SU-DHL-6 (cell line): ENCODE data around the gene HS6ST3.

Experiments used
- H2AFZ ChIP-seq: fragments of 200-600 bp; sonication (generic); 2 replicates; pipeline ENCODE4 v1.6.1; 2014; ENCODE audit warnings: low read depth, mild to moderate bottlenecking, moderate library complexity, mixed read lengths, antibody characterized with exemption, low read length; ENCODE audit not compliant: severe bottlenecking
- H3F3A ChIP-seq: fragments of 200-600 bp; shearing (Covaris generic); 2 replicates; pipeline ENCODE4 v1.6.0; 2016; ENCODE audit warnings: antibody characterized with exemption, mild to moderate bottlenecking; ENCODE audit not compliant: insufficient read depth
- H3K27ac ChIP-seq: fragments of 200-600 bp; sonication (generic); 2 replicates; pipeline ENCODE4 v1.5.1; 2016; ENCODE audit warnings: low read depth, mild to moderate bottlenecking, low read length, moderate library complexity, mixed read lengths
- H3K27me3 ChIP-seq: fragments of 200-600 bp; sonication (generic), shearing (Covaris generic); 2 replicates; pipeline ENCODE4 v1.6.0; 2014; ENCODE audit warnings: mild to moderate bottlenecking, low read length
- H3K36me3 ChIP-seq: fragments of 200-600 bp; sonication (generic); 2 replicates; pipeline ENCODE4 v1.6.1; 2014; ENCODE audit warnings: mild to moderate bottlenecking, low read length, mixed read lengths
- H3K4me2 ChIP-seq: fragments of 300-600, 200-600 bp; shearing (Covaris generic), sonication (generic); 2 replicates; pipeline ENCODE4 v1.6.0; 2014; ENCODE audit warnings: low read length, low read depth, mild to moderate bottlenecking; ENCODE audit not compliant: poor library complexity, severe bottlenecking
- H3K4me3 ChIP-seq: fragments of 200-600 bp; sonication (generic); 2 replicates; pipeline ENCODE4 v1.5.1; 2014; ENCODE audit warnings: antibody characterized with exemption, low read length, mild to moderate bottlenecking, mixed read lengths; ENCODE audit not compliant: insufficient read depth, poor library complexity, severe bottlenecking
- H3K79me2 ChIP-seq: fragments of 200-600 bp; sonication (generic); 2 replicates; pipeline ENCODE4 v1.6.1; 2014; ENCODE audit warnings: mild to moderate bottlenecking, low read length, moderate library complexity; ENCODE audit not compliant: insufficient read depth
- H3K9ac ChIP-seq: fragments of 200-600 bp; sonication (generic); 2 replicates; pipeline ENCODE4 v1.7.0; 2014; ENCODE audit warnings: mild to moderate bottlenecking, low read length
- H3K9me2 ChIP-seq: fragments of 200-600 bp; sonication (generic); replicated peaks from 2 replicates; pipeline ENCODE4 v1.6.1; 2014; ENCODE audit warnings: low read length; ENCODE audit not compliant: insufficient read depth
- H3K9me3 ChIP-seq: fragments of 200-600 bp; sonication (generic); 2 replicates; pipeline ENCODE4 v1.6.1; 2014; ENCODE audit warnings: low read length, mixed read lengths; ENCODE audit not compliant: insufficient read depth
- H4K20me1 ChIP-seq: fragments of 200-600 bp; sonication (generic); 2 replicates; pipeline ENCODE4 v1.6.1; 2014; ENCODE audit warnings: low read depth, mild to moderate bottlenecking, antibody characterized with exemption, low read length, moderate library complexity, mixed read lengths
- EZH2phosphoT487 ChIP-seq: fragments of 200-600 bp; sonication (generic), shearing (Covaris generic); conservative IDR thresholded peaks from 2 replicates; pipeline ENCODE4 v1.6.1; 2018; ENCODE audit warnings: mild to moderate bottlenecking, antibody characterized with exemption, low read length, moderate library complexity, mixed read lengths
- TF ChIP-seq, protein P1 (sequence below): fragments of 200-600 bp; sonication (generic); IDR thresholded peaks from one replicate; pipeline ENCODE4 v1.5.1; 2017; ENCODE audit warnings: antibody characterized with exemption, mild to moderate bottlenecking, low read length, moderate library complexity; ENCODE audit not compliant: insufficient read depth, poor library complexity, severe bottlenecking

The HS6ST3 gene

DNA sequence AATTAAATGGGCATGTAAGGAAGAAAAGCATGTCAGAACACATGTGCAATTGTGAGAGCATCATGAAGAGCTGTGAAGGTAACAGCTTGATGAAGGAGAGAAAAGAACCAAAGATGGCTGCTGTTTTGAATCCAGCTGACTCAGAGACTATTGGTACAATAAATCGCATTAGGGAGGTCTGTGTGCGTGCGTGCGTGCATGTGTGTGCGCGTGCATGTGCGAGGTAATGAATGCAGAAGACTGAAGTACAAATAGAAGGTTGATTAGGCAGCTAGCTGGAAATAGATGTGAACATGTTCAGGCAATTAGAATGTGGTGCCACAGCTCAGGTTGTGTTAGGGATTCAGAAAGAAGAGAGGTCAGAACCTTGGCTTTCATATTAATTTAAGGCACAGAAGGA, 463.9 kb downstream of the HS6ST3 start:
- no peaks in the 10 kb centered on the region for H3F3A ChIP-seq
- no peaks in the 10 kb centered on the region for H3K79me2 ChIP-seq
- no peaks in the 10 kb centered on the region for H3K9me3 ChIP-seq
- no peak overlapping the region for H3K4me3 ChIP-seq
- no peaks in the 10 kb centered on the region for H4K20me1 ChIP-seq
- no peaks in the 10 kb centered on the region for H3K9me2 ChIP-seq
- no peak overlapping the region for H3K4me2 ChIP-seq
- H2AFZ ChIP-seq = no peak overlapping the region
- no peak overlapping the region for H3K27ac ChIP-seq
- H3K36me3 ChIP-seq = no peaks in the 10 kb centered on the region
- TF ChIP-seq, protein P1, sequence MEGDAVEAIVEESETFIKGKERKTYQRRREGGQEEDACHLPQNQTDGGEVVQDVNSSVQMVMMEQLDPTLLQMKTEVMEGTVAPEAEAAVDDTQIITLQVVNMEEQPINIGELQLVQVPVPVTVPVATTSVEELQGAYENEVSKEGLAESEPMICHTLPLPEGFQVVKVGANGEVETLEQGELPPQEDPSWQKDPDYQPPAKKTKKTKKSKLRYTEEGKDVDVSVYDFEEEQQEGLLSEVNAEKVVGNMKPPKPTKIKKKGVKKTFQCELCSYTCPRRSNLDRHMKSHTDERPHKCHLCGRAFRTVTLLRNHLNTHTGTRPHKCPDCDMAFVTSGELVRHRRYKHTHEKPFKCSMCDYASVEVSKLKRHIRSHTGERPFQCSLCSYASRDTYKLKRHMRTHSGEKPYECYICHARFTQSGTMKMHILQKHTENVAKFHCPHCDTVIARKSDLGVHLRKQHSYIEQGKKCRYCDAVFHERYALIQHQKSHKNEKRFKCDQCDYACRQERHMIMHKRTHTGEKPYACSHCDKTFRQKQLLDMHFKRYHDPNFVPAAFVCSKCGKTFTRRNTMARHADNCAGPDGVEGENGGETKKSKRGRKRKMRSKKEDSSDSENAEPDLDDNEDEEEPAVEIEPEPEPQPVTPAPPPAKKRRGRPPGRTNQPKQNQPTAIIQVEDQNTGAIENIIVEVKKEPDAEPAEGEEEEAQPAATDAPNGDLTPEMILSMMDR = no peak
- no peak for TF ChIP-seq EZH2phosphoT487
- no peak overlapping the region for H3K9ac ChIP-seq
- H3K27me3 ChIP-seq = no peaks in the 10 kb centered on the region

DNA sequence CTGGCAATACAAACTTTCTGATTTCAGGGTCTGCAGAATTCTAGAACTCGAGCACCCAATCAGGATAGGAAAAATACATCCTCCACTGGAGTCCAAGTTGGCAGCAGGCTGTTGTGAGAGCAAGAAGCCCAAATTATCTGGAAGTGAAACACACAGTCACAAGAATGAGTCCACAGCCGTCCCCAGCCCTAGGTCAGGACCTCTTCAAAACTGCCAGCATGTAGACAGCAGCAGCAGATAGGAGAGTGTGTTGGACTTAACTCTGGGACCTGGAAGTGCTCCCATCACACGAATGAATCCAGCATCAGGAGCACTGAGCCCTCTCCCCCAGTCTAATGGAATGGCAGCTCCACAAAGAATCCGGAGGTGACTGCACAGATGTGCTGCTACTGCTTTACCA, 483.7 kb downstream of the HS6ST3 start:
- no peak for TF ChIP-seq EZH2phosphoT487
- TF ChIP-seq, protein P1 = no peak
- Histone ChIP-seq H3K36me3 (no peaks in the 10 kb centered on the region), H3K9me2 (no peaks in the 10 kb centered on the region), H4K20me1 (no peaks in the 10 kb centered on the region), H2AFZ (no peak overlapping the region), H3K79me2 (no peaks in the 10 kb centered on the region), H3K27me3 (no peaks in the 10 kb centered on the region), H3F3A (no peaks in the 10 kb centered on the region), H3K9me3 (no peaks in the 10 kb centered on the region), H3K27ac (no peak overlapping the region), H3K4me2 (no peak overlapping the region), H3K4me3 (no peak overlapping the region), H3K9ac (no peak overlapping the region)

DNA sequence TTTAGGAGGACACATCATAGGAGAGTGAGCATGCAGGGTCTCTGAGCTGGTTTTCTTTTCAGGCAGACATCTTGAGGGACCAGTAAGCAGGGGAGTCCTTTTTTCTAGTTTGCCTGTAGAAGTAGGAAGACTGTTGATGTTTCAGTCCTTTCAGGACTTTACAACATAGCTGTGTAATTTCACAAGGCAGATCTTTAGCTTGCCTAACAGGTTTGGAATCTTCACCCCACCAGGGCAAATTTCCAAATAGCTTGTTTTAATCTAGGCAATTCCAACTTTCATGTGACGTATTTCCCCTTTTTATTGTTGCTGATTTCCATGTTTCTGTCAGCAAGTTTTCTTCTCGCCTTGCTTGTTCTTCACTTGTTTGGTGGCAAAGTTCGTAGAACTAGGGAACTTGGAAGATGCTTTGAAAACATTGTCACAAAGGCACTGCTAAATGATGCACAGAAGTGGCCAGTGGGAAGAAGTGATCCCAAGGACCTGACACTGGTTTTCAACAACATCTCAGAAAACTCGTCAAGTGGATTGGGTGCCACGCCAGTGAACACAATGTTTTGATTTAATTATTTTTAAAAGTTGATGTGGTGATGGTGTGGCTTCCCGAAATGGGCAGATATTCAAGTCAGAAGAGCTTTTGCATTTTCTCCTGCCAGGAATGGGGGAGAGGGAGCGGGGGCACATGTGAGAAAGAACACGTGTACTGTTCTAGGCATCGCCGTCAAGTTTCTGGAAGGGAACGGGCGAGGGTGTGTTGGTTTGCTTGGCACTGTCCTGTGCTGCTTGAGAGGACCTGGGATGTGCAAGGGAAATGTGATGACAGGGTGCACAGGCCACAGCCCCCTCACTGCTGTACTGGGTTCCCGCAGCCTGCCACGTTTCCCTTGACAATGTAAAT, 485.8 kb downstream of the HS6ST3 start:
- no peaks in the 10 kb centered on the region for H3K79me2 ChIP-seq
- H3F3A ChIP-seq = no peaks in the 10 kb centered on the region
- H3K4me3 ChIP-seq = no peak overlapping the region
- no peaks in the 10 kb centered on the region for H3K9me2 ChIP-seq
- no peaks in the 10 kb centered on the region for H4K20me1 ChIP-seq
- no peak overlapping the region for H3K27ac ChIP-seq
- H3K27me3 ChIP-seq = no peaks in the 10 kb centered on the region
- no peak overlapping the region for H3K4me2 ChIP-seq
- no peak overlapping the region for H3K9ac ChIP-seq
- TF ChIP-seq, protein P1 = no peak
- TF ChIP-seq EZH2phosphoT487 = no peak
- H2AFZ ChIP-seq = no peak overlapping the region
- H3K36me3 ChIP-seq = no peaks in the 10 kb centered on the region
- H3K9me3 ChIP-seq = no peaks in the 10 kb centered on the region
